ENCODE results near the gene LAMA4. TPM values are rescaled to one million over a fixed set of nuclear protein-coding genes. Genes with fewer than 3 reads are reported as not detected.

LAMA4 gene
- total RNA-seq, 1 experiment from 2014 or later = 1.1 TPM

DNA sequence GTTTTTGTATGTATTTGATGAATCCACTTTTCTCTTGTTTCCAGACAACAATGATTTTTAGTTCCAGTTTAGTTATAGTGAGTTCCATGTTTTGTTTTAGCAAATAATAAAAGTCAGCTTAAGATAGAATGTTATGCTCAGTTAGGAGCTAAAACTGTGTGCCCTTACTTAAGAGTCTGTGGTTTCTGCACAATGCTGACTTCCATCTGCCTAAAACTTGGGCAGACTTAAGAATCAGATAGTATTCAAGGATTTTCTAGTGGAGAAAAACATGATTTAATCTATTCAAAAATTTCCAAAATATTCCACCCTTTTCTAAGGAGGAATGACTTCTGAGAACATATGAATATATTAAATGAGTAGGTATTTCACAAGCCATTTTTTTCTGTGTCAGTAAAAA, 32.8 kb downstream of the LAMA4 start:
- Histone ChIP-seq H3K27ac (ENCODE audit: insufficient read length, low read depth, low read length) (no peak overlapping the region), H3K18ac (ENCODE audit: insufficient read length, low read depth, low read length) (no peak overlapping the region), H3K4ac (ENCODE audit: low read depth, low read length) (no peak overlapping the region), H3K23ac (ENCODE audit: insufficient read length, low read depth, low read length) (no peak overlapping the region), H3T11ph (ENCODE audit: low read length) (no peak overlapping the region), H2BK15ac (ENCODE audit: low read depth, low read length) (no peak overlapping the region), H3K56ac (ENCODE audit: insufficient read length, low read depth, low read length) (no peak overlapping the region), H2BK12ac (ENCODE audit: insufficient read length, low read depth, low read length) (no peak overlapping the region), H3K79me2 (ENCODE audit: insufficient read depth, low read length) (no peaks in the 10 kb centered on the region), H2BK20ac (ENCODE audit: low read depth, low read length, poor library complexity, severe bottlenecking) (no peak overlapping the region), H3K14ac (ENCODE audit: insufficient read depth, low read length) (no peak overlapping the region), H3K23me2 (ENCODE audit: insufficient read length, low read depth, low read length, poor library complexity, severe bottlenecking) (no peaks in the 10 kb centered on the region), H3K27me3 (ENCODE audit: insufficient read depth, low read length) (no peaks in the 10 kb centered on the region), H2AK5ac (ENCODE audit: insufficient read length, low read length) (no peak overlapping the region), H3K9ac (ENCODE audit: extremely low read depth, insufficient read length, low read length) (no peak overlapping the region), H3K79me1 (ENCODE audit: insufficient read depth, low read depth, low read length, poor library complexity, severe bottlenecking) (no peaks in the 10 kb centered on the region), H3K4me2 (ENCODE audit: insufficient read depth, insufficient read length, low read length) (no peak overlapping the region), H2AFZ (ENCODE audit: low read length) (no peak overlapping the region), H3K9me3 (ENCODE audit: control insufficient read depth, low read depth, low read length) (no peaks in the 10 kb centered on the region), H3K4me1 (ENCODE audit: insufficient read depth, low read length) (no peaks in the 10 kb centered on the region; the same call in 1 of the 2 replicates), H2BK5ac (ENCODE audit: insufficient read length, low read length) (no peak overlapping the region), H2BK120ac (ENCODE audit: low read depth, low read length, poor library complexity, severe bottlenecking) (no peak overlapping the region), H4K91ac (ENCODE audit: insufficient read length, low read depth, low read length) (no peak overlapping the region), H4K8ac (replicated peaks; ENCODE audit: insufficient read length, low read depth, low read length) (no peak overlapping the region), H4K5ac (ENCODE audit: insufficient read length, low read depth, low read length) (no peak overlapping the region), H4K20me1 (ENCODE audit: control insufficient read depth, insufficient read depth, insufficient read length) (no peaks in the 10 kb centered on the region)
- H3K9me3 Mint-ChIP-seq = no peaks in the 10 kb centered on the region
- no peaks in the 10 kb centered on the region for H3K27me3 Mint-ChIP-seq (ENCODE audit: low read depth)
- no peak for TF ChIP-seq CTCF (conservative IDR thresholded peaks at IDR 0.05)
- H3K27ac Mint-ChIP-seq = no peak overlapping the region
- no peaks in the 10 kb centered on the region; a peak in 1 of 4 replicates for H3K4me1 Mint-ChIP-seq
- H3K4me3 Mint-ChIP-seq = no peak overlapping the region
- DNase-seq = no peak
- H3K36me3 Mint-ChIP-seq (ENCODE audit: insufficient read depth in 1 of 3, low read depth in 3 of 3) = no peaks in the 10 kb centered on the region
